ENCODE results near the gene MTG2.

DNA sequence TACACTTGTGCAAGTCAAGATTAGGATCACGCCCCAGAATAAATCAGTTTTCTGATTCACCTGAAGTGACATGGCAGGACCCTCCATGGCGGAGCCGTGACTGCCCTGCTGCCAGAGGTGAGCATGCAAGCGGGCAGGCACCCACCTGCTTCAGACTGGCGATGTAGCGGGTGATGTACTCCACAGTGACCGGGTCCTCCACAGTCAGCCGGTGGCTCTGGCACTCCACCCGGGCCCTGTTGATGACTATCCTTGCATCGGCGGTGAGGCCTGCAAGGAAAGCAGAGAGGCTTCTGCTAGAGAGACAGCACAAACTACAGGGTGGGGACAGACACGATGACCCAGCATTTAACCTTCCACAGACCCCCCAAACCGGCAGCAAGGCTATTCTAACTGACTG lies 43.2 kb upstream of the MTG2 start:
- TF ChIP-seq CTCF (IDR thresholded peaks at IDR 0.05) (no peak), POLR2A (IDR thresholded peaks at IDR 0.05) (no peak)
